K562 (cell line): ENCODE results near the gene ASIC3. TPM values are rescaled to one million over a fixed set of nuclear protein-coding genes. Genes with fewer than 3 reads are reported as not detected.
A peak's percentile ranks its signal among the peaks of the same experiment; 100 is the strongest.

Source experiments
- CBFB ChIP-seq: sonication (generic); formaldehyde crosslinking; IDR thresholded peaks from 2 replicates; pipeline ENCODE4 v1.4.0; 2020; ENCODE audit warnings: mild to moderate bottlenecking, missing genetic modification reagents
- CBX2 ChIP-seq: fragments of 200-600 bp; sonication (generic); IDR thresholded peaks from one replicate; pipeline ENCODE4 v1.6.1; 2012; ENCODE audit warnings: mild to moderate bottlenecking, low read length, inconsistent platforms; ENCODE audit not compliant: insufficient read depth, poor library complexity, severe bottlenecking
- E2F6 ChIP-seq, 2 experiments: IDR thresholded peaks; 2 replicates each; pipeline ENCODE4 v1.6.1; 2011; ENCODE audit warnings: borderline replicate concordance in 1 of 2, control low read depth in 1 of 2, low read depth in 1 of 2, low read length in 1 of 2, mild to moderate bottlenecking in 1 of 2, mixed read lengths in 1 of 2, moderate library complexity in 1 of 2; ENCODE audit not compliant: insufficient read depth in 1 of 2, insufficient read length in 1 of 2, poor library complexity in 1 of 2, severe bottlenecking in 1 of 2; ENCODE audit errors: extremely low read depth in 1 of 2
- ELF2 ChIP-seq: fragments of 250-450 bp; sonication (Bioruptor Pico); IDR thresholded peaks from 2 replicates; pipeline ENCODE4 v1.5.0; 2021; ENCODE audit warnings: mild to moderate bottlenecking
- FIP1L1 ChIP-seq: fragments of 200-400 bp; formaldehyde crosslinking; IDR thresholded peaks from 2 replicates; pipeline ENCODE4 v1.6.1; 2018; ENCODE audit warnings: mild to moderate bottlenecking, low read depth, low read length; ENCODE audit not compliant: poor library complexity, severe bottlenecking
- FOXP1 ChIP-seq: sonication (generic); formaldehyde crosslinking; IDR thresholded peaks from 2 replicates; pipeline ENCODE4 v1.8.0; 2022; ENCODE audit warnings: mild to moderate bottlenecking, missing genetic modification reagents
- HNRNPLL ChIP-seq: fragments of 200-400 bp; formaldehyde crosslinking; IDR thresholded peaks from 2 replicates; pipeline ENCODE4 v1.6.1; 2017; ENCODE audit warnings: low read length, low read depth, mild to moderate bottlenecking; ENCODE audit not compliant: poor library complexity, severe bottlenecking
- JUN ChIP-seq, 2 experiments: sonication (generic) in 1 of 2; formaldehyde crosslinking in 1 of 2; IDR thresholded peaks; 2 replicates each; pipeline versions ENCODE4 v1.6.1 to v1.8.0; 2012 to 2022; ENCODE audit warnings: borderline replicate concordance in 2 of 2, mild to moderate bottlenecking in 2 of 2, improper control_type of control experiment in 1 of 2, low read depth in 1 of 2, low read length in 1 of 2, missing genetic modification reagents in 1 of 2
- MYC ChIP-seq, 2 experiments: fragments of 250-450 bp in 1 of 2; sonication (Bioruptor Pico) in 1 of 2; IDR thresholded peaks; 2 replicates each; pipeline versions ENCODE4 v1.5.1 to v1.6.1; 2012 to 2021; ENCODE audit warnings: low read depth in 2 of 2, borderline replicate concordance in 1 of 2, improper control_type of control experiment in 1 of 2, low read length in 1 of 2, mild to moderate bottlenecking in 1 of 2, moderate library complexity in 1 of 2
- RNF2 ChIP-seq: sonication (generic); IDR thresholded peaks from 2 replicates; pipeline ENCODE4 v1.6.1; 2016
- polyA plus RNA-seq, 8 experiments: library from polyadenylated mRNA; depleted of rRNA in 4 of 8; stranded (reverse) in 5 of 8; unstranded in 3 of 8; fragments of >200 nt; fragmentation: Nextera tagmentation in 2 of 8; fragmentation: Illumina TruSeq in 1 of 8; extraction: Ambion mirVana in 2 of 8; extraction: Trizol in 1 of 8; gene quantifications; 2 replicates each; pipeline versions ENCODE4 v1.2.1 to v1.2.3, GENCODE V29; 2011 to 2014; ENCODE audit warnings: inconsistent platforms in 1 of 8, missing spikeins in 1 of 8
- total RNA-seq, 7 experiments: library from RNA; depleted of rRNA in 6 of 7; stranded (reverse); fragments of >200 nt in 6 of 7; fragmentation: Illumina TruSeq in 2 of 7; extraction: Trizol in 2 of 7; gene quantifications; 2 replicates each; pipeline versions ENCODE4 v1.2.1 to v1.2.3, GENCODE V29; 2011 to 2021; ENCODE audit warnings: low replicate concordance in 1 of 7
- TF ChIP-seq, protein P1 (sequence below): sonication (generic); formaldehyde crosslinking; IDR thresholded peaks from 2 replicates; pipeline ENCODE4 v1.8.1; 2023; ENCODE audit warnings: mild to moderate bottlenecking, missing genetic modification reagents
- TF ChIP-seq, protein P2 (sequence below), 2 experiments: IDR thresholded peaks in 1 of 2; conservative IDR thresholded peaks in 1 of 2; 2 replicates each; pipeline ENCODE4 v1.6.1; 2016; ENCODE audit warnings: low read depth in 2 of 2, mild to moderate bottlenecking in 1 of 2, missing compliant biosample characterization in 1 of 2, missing genetic modification characterization in 1 of 2, moderate library complexity in 1 of 2
- TF ChIP-seq, protein P3 (sequence below): IDR thresholded peaks from 2 replicates; pipeline ENCODE4 v1.6.1; 2012; ENCODE audit warnings: low read depth, low read length, improper control_type of control experiment, borderline replicate concordance
- TF ChIP-seq, protein P4 (sequence below): sonication (generic); formaldehyde crosslinking; IDR thresholded peaks from 2 replicates; pipeline ENCODE4 v1.4.0; 2020; ENCODE audit warnings: mild to moderate bottlenecking, missing genetic modification reagents

The ASIC3 gene
- total and polyA plus RNA-seq, 9 of the 15 experiments (the other 6 are each of a cell fraction or from before 2014, with no cell fraction given) = 0.11 to 5.0 (median 0.87) TPM

DNA sequence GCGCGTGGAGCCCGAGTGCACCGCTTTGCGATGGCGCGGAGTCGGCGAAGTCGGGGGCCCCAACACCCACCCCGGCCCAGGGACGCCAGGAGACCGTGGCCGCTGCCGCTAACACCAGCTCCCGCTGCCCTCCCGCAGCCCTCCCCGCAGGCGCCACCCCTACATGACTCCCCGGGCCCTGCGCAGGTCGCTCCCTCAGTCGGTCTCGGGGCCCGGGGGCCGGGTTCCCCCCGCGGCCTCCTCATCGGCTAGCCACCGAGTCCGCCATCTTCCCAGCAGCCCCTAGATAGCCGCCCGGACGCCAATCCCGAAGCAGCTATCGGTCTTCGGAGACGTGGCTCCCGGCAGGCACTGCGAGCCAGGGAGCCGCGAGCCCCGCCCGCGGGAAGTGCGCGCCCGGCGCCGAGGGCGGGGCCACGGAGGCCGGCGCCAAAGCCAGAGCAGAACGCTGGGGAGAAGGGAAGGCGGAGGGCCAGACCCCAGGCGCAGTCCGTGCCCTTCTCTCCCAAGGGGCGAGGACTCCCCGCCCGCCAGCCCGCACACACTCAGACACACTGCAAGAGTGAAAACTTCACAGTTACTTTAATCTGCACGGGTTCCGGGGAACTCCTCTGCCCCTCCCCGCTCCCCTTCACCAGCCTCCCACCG is 32.3 kb downstream of the ASIC3 start, which contains the start of gene FASTK (continued):
- TF ChIP-seq JUN (IDR thresholded peaks at IDR 0.05; ENCODE audit: borderline replicate concordance, low read depth, low read length) = peak; percentile 39; the same call in 1 of the 2 replicates
- 0 out of 2 replicates have a peak, but pooled peaks have one; percentile 30 for TF ChIP-seq JUN (CRISPR knock-in tag; IDR thresholded peaks at IDR 0.05; ENCODE audit: borderline replicate concordance)
- TF ChIP-seq ELF2 = peak; percentile 52; the same call in 1 of the 2 replicates
- TF ChIP-seq, protein P1, sequence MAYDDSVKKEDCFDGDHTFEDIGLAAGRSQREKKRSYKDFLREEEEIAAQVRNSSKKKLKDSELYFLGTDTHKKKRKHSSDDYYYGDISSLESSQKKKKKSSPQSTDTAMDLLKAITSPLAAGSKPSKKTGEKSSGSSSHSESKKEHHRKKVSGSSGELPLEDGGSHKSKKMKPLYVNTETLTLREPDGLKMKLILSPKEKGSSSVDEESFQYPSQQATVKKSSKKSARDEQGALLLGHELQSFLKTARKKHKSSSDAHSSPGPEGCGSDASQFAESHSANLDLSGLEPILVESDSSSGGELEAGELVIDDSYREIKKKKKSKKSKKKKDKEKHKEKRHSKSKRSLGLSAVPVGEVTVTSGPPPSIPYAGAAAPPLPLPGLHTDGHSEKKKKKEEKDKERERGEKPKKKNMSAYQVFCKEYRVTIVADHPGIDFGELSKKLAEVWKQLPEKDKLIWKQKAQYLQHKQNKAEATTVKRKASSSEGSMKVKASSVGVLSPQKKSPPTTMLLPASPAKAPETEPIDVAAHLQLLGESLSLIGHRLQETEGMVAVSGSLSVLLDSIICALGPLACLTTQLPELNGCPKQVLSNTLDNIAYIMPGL (CRISPR knock-in tag) = peak; percentile 64; the same call in 1 of the 2 replicates
- 0 out of 2 replicates have a peak, but pooled peaks have one; percentile 23 for TF ChIP-seq RNF2
- peak; percentile 30 to 62 for TF ChIP-seq E2F6 (IDR thresholded peaks at IDR 0.05; ENCODE audit: borderline replicate concordance in 1 of 2, extremely low read depth in 1 of 2, insufficient read depth in 1 of 2, insufficient read length in 1 of 2, low read depth in 1 of 2, low read length in 1 of 2, poor library complexity in 1 of 2, severe bottlenecking in 1 of 2)
- peak; percentile 72 for TF ChIP-seq MYC (IDR thresholded peaks at IDR 0.05; ENCODE audit: low read depth, low read length)
- TF ChIP-seq MYC (CRISPR knock-in tag; IDR thresholded peaks at IDR 0.05; ENCODE audit: borderline replicate concordance, low read depth) = no peak
- TF ChIP-seq CBFB (CRISPR knock-in tag) = no peak
- TF ChIP-seq, protein P2, sequence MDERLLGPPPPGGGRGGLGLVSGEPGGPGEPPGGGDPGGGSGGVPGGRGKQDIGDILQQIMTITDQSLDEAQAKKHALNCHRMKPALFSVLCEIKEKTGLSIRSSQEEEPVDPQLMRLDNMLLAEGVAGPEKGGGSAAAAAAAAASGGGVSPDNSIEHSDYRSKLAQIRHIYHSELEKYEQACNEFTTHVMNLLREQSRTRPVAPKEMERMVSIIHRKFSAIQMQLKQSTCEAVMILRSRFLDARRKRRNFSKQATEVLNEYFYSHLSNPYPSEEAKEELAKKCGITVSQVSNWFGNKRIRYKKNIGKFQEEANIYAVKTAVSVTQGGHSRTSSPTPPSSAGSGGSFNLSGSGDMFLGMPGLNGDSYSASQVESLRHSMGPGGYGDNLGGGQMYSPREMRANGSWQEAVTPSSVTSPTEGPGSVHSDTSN (CRISPR knock-in tag; IDR thresholded peaks at IDR 0.05; ENCODE audit: low read depth) = no peak
- TF ChIP-seq, protein P2 (tag; conservative IDR thresholded peaks at IDR 0.05; ENCODE audit: low read depth) = no peak
- peak; percentile 22 for TF ChIP-seq FIP1L1
- TF ChIP-seq, protein P3, sequence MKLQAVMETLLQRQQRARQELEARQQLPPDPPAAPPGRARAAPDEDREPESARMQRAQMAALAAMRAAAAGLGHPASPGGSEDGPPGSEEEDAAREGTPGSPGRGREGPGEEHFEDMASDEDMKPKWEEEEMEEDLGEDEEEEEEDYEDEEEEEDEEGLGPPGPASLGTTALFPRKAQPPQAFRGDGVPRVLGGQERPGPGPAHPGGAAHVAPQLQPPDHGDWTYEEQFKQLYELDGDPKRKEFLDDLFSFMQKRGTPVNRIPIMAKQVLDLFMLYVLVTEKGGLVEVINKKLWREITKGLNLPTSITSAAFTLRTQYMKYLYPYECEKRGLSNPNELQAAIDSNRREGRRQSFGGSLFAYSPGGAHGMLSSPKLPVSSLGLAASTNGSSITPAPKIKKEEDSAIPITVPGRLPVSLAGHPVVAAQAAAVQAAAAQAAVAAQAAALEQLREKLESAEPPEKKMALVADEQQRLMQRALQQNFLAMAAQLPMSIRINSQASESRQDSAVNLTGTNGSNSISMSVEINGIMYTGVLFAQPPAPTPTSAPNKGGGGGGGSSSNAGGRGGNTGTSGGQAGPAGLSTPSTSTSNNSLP = no peak
- TF ChIP-seq FOXP1 = no peak
- TF ChIP-seq HNRNPLL = peak; percentile 61
- TF ChIP-seq, protein P4, sequence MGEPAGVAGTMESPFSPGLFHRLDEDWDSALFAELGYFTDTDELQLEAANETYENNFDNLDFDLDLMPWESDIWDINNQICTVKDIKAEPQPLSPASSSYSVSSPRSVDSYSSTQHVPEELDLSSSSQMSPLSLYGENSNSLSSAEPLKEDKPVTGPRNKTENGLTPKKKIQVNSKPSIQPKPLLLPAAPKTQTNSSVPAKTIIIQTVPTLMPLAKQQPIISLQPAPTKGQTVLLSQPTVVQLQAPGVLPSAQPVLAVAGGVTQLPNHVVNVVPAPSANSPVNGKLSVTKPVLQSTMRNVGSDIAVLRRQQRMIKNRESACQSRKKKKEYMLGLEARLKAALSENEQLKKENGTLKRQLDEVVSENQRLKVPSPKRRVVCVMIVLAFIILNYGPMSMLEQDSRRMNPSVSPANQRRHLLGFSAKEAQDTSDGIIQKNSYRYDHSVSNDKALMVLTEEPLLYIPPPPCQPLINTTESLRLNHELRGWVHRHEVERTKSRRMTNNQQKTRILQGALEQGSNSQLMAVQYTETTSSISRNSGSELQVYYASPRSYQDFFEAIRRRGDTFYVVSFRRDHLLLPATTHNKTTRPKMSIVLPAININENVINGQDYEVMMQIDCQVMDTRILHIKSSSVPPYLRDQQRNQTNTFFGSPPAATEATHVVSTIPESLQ (CRISPR knock-in tag) = no peak; the same call in 1 of the 2 replicates
- TF ChIP-seq CBX2 = no peak
